RCC 7860 (cell line): ENCODE results near the gene ZFAND3.

Experiments
- DNase-seq: peaks from one replicate; pipeline ENCODE4 v3.0.0-alpha.2; 2015; ENCODE audit warnings: low spot score
- FAIRE-seq: peaks from 2 replicates; lab custom pipeline; 2012; peaks lifted over from hg19 to GRCh38; lab: Jason Lieb, UNC

Gene ZFAND3

GRCh38 chr6:38192487-38192886 is 373.0 kb downstream of the ZFAND3 start:
- DNase-seq (no peak), FAIRE-seq (no peak)

- FAIRE-seq (no peak), DNase-seq (no peak)
These were observed 373.5 kb downstream of the ZFAND3 start for GRCh38 chr6:38193051-38193450.

- FAIRE-seq: no peak
- DNase-seq: no peak
These were observed 374.2 kb downstream of the ZFAND3 start for GRCh38 chr6:38193481-38194281.

GRCh38 chr6:38194282-38194572 is 374.7 kb downstream of the ZFAND3 start:
- DNase-seq (no peak), FAIRE-seq (no peak)

GRCh38 chr6:38194589-38194988 is 375.1 kb downstream of the ZFAND3 start:
- DNase-seq: no peak
- FAIRE-seq: no peak

- FAIRE-seq (no peak), DNase-seq (no peak)
These were observed 375.6 kb downstream of the ZFAND3 start for GRCh38 chr6:38195113-38195635.

- FAIRE-seq (no peak), DNase-seq (no peak)
These were observed 378.7 kb downstream of the ZFAND3 start for GRCh38 chr6:38198219-38198618.
